Subcutaneous abdominal adipose tissue (tissue), 5 donors: ENCODE data around the gene CFHR4.
"Not testable (repeated sequence)": the region's sequence is repeated elsewhere in the genome, so short reads cannot be mapped to it uniquely, and the experiment has no call there.

Experiments used
- H3K27ac ChIP-seq: one replicate; pipeline ENCODE4 v1.7.0; 2013; ENCODE audit warnings: low read depth, mild to moderate bottlenecking, inconsistent platforms, low read length, moderate library complexity
- H3K27me3 ChIP-seq, 5 donors: one replicate each; pipeline ENCODE4 v1.7.0; 2013; ENCODE audit warnings: low read length in 5 of 5, inconsistent platforms in 1 of 5; ENCODE audit not compliant: control insufficient read depth in 5 of 5, insufficient read depth in 4 of 5
- H3K36me3 ChIP-seq, 5 donors: one replicate each; pipeline ENCODE4 v1.7.0; 2013; ENCODE audit warnings: low read length in 5 of 5; ENCODE audit not compliant: control insufficient read depth in 5 of 5, insufficient read depth in 5 of 5
- H3K4me1 ChIP-seq, 5 donors: one replicate each; pipeline ENCODE4 v1.7.0; 2013; ENCODE audit warnings: low read length in 5 of 5, mild to moderate bottlenecking in 3 of 5, moderate library complexity in 1 of 5; ENCODE audit not compliant: control insufficient read depth in 5 of 5, insufficient read depth in 5 of 5
- H3K4me3 ChIP-seq, 5 donors: one replicate each; pipeline ENCODE4 v1.7.0; 2013; ENCODE audit warnings: low read length in 5 of 5, low read depth in 1 of 5
- H3K9ac ChIP-seq, 5 donors: one replicate each; pipeline ENCODE4 v1.7.0; 2013; ENCODE audit warnings: low read length in 5 of 5, mild to moderate bottlenecking in 4 of 5, moderate library complexity in 3 of 5
- H3K9me3 ChIP-seq, 5 donors: one replicate each; pipeline ENCODE4 v1.7.0; 2013; ENCODE audit warnings: low read length in 5 of 5; ENCODE audit not compliant: control insufficient read depth in 5 of 5
- donor health status: healthy.
- donor health status: healthy.
- donor health status: healthy.
- donor health status: healthy.
- donor health status: healthy.

CFHR4 gene

DNA sequence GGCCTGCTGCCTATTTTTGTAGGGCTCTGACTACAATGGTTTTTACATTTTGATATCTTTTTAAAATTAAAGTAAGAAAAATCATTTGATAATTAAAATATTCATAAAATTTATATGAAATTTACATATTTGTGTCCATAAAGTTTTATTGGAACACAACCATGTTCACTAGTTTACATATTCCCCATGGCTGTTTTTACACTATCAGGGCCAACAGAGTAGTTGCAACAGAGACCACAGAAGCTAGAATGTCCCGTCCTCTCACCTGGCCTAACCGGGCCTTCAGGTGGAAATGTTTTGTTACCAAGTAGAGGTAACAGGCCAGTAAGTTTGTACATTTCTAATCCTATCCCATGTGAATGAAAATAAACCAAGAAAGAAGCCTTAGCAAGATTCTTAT, 45.0 kb downstream of the CFHR4 start:
- H3K4me1 ChIP-seq, H3K9ac ChIP-seq, H3K36me3 ChIP-seq, H3K27ac ChIP-seq, H3K9me3 ChIP-seq, H3K27me3 ChIP-seq, H3K4me3 ChIP-seq: not testable (repeated sequence)

DNA sequence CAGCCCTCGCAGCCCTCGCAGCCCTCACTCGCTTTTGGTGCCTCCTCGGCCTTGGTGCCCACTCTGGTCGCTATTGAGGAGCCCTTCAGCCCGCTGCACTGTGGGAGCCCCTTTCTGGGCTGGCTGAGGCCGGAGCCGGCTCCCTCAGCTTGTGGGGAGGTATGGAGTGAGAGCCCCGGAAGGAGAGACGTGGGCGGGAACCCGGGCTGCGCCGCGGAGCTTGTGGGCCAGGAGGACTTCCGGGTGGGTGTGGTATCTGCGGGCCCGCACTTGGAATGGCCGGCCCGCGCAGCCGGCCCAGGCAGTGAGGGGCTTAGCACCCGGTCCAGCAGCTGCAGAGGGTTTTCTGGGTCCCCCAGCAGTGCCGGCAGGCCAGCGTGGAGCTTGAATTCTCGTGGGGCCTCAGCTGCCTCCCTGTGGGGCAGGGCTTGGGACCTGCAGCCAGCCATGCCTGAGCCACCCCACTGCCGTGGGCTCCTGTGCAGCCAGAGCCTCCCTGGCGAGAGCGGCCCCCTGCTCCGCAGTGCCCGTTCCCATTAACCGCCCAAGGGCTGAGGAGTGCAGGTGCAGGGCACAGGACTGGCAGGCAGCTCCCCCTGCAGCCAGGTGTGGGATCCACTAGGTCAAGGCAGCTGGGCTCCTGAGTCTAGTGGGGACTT, 45.8 kb downstream of the CFHR4 start:
- no peak overlapping the region for H3K9ac ChIP-seq
- no peak overlapping the region for H3K27ac ChIP-seq
- H3K9me3 ChIP-seq, result no peaks in the 10 kb centered on the region
- no peak overlapping the region for H3K4me3 ChIP-seq
- H3K36me3 ChIP-seq, result no peaks in the 10 kb centered on the region
- H3K4me1 ChIP-seq, result no peaks in the 10 kb centered on the region
- H3K27me3 ChIP-seq, result no peaks in the 10 kb centered on the region

DNA sequence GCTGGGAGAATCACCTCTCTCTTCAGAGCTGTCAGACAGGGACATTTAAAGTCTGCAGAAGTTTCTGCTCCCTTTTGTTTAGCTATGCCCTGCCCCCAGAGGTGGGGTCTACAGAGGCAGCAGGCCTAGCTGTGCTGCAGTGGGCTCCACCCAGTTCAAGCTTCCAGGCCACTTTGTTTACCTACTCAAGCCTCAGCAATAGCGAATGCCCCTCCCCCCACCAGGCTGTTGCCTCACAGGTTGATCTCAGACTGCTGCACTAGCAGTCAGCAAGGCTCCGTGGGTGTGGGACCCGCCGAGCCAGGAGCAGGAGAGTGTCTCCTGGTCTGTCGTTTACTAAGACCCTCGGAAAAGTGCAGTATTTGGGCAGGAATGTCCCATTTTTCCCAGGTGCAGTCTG, 53.6 kb downstream of the CFHR4 start:
- not testable (repeated sequence) for H3K9ac ChIP-seq, H3K27me3 ChIP-seq, H3K4me1 ChIP-seq, H3K27ac ChIP-seq, H3K9me3 ChIP-seq, H3K4me3 ChIP-seq, H3K36me3 ChIP-seq

DNA sequence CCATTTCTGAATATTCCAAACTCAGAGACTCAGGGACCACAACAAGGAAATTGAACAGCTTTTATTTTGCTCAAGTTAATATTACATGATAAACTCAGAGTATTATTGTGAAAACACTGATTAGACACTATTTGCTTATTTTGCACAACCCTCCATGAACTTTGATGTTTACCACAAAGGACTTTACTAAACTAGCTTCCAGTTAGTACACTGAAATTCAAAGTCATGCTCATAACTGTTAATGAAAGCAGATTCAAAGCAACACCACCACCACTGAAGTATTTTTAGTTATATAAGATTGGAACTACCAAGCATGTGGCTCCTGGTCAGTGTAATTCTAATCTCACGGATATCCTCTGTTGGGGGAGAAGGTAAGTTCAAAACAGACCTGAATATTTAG, 55.7 kb downstream of the CFHR4 start, which contains the start of gene CFHR2:
CFHR2 (plus strand) TSS at position 171 of the 400 bp plus-strand sequence; CDS start at position 314, 143 bp downstream.
- H3K4me3 ChIP-seq, H3K9ac ChIP-seq, H3K9me3 ChIP-seq, H3K27ac ChIP-seq, H3K4me1 ChIP-seq, H3K27me3 ChIP-seq, H3K36me3 ChIP-seq: not testable (repeated sequence)

DNA sequence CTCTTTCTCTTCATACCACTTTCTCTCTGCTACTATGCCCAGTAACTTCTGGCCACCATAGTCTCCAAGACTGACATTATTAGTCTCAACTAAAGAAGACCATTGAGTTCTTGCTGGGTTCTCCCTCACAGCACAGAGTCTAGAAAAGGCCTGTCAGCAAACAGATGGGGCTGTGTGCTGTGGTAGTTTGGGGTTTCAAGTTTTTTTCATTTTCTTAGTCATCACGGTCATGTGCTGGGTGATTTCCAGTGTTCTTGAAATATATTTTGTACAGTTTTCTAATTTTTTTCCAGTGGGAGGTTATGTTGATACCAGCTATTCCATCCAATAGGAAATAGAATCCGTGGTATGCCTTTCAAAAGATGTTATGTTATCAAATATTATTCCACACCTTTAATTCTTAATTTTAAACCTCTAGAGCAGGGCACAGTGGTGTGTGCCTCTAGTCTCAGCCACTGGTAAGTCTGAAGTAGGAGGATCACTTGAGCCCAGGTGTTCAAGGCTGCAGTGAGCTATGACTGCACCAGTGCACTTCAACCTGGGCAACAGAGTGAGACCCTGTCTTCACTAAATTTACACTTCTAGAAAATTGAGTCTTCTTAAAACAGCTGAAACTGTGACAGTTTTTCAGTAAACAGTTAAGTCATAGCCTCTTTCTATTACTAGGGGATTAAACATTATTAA, 64.0 kb downstream of the CFHR4 start:
- Histone ChIP-seq H3K27ac (no peak overlapping the region), H3K9me3 (no peaks in the 10 kb centered on the region), H3K4me3 (no peak overlapping the region), H3K36me3 (no peaks in the 10 kb centered on the region), H3K9ac (no peak overlapping the region), H3K27me3 (no peaks in the 10 kb centered on the region), H3K4me1 (no peaks in the 10 kb centered on the region)

DNA sequence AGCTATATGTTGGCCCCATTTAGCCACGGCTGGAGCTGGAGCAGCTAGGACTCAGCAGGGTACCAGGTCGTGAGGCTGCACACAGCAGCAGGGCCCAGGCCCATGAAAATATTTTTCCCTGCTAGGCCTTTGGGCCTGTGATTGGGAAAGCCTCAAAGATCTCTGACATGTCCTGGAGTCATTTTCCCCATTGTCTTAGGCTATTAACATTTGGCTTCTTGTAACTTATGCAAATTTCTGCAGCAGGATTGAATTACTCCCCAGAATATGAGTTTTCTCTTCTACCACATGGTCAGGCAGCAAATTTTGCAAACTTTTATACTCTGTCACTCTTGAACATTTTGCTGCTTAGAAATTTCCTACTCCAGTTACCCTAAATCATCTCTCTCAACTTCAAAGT, 66.9 kb downstream of the CFHR4 start:
- Histone ChIP-seq H3K9ac (no peak overlapping the region), H3K36me3 (no peaks in the 10 kb centered on the region), H3K27ac (no peak overlapping the region), H3K4me3 (no peak overlapping the region), H3K9me3 (no peaks in the 10 kb centered on the region), H3K4me1 (no peaks in the 10 kb centered on the region), H3K27me3 (no peaks in the 10 kb centered on the region)

DNA sequence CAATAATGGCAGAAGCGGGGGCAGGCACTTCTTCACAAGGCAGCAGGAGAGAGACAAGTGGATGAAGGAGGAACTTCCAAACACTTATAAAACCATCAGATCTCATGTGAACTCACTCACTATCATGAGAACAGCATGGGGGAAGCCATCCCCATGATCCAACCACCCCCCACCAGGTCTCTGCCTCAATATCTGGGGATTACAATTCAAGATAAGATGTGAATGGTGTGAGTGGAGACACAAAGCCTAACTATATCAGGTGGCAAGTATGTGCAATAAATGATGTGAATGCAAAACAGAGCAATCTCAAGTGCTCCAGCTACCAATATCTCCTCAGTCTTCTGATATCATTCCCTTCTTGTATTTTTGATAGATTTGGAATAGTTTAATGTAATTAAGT, 68.1 kb downstream of the CFHR4 start:
- Histone ChIP-seq H3K36me3 (no peaks in the 10 kb centered on the region), H3K4me1 (no peaks in the 10 kb centered on the region), H3K9me3 (no peaks in the 10 kb centered on the region), H3K9ac (no peak overlapping the region), H3K4me3 (no peak overlapping the region), H3K27ac (no peak overlapping the region), H3K27me3 (no peaks in the 10 kb centered on the region)

DNA sequence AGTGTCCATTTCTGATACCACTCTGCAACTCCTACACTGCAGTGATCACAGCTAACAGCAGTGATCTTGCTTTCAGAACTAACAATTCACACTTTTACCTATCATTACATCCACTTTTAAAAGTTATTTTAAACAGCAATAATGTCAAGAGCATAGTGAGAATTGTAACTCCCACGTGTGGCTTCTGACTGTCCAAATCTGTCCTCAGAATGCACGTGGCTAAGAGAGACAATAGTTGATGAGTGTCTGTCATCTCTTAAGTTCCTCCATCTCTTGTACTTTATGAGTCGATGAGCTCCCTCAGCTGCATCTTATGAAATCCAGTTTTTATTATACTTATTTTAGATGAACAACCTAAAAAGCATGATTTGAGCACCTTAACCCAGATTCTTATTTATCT, 73.0 kb downstream of the CFHR4 start:
- Histone ChIP-seq H3K27ac (no peak overlapping the region), H3K4me3 (no peak overlapping the region), H3K9me3 (no peaks in the 10 kb centered on the region), H3K27me3 (no peaks in the 10 kb centered on the region), H3K4me1 (no peaks in the 10 kb centered on the region), H3K9ac (no peak overlapping the region), H3K36me3 (no peaks in the 10 kb centered on the region)
